HepG2 (cell line): ENCODE data around the gene CHST1. TPM values are rescaled to one million over a fixed set of nuclear protein-coding genes. Genes with fewer than 3 reads are reported as not detected.

Source experiments
- ATAC-seq: fragments of 200-7000 bp; cut with Tn5 transposase; 3 replicates; pipeline ENCODE4 v1.9.1; 2020; ENCODE audit warnings: mild to moderate bottlenecking, moderate library complexity
- BruUV-seq: library from RNA; stranded (reverse); fragments of 400-500 nt; replicated peaks from 2 replicates; lab custom pipeline; 2021; lab: Mats Ljungman, UMichigan
- CTCF ChIA-PET: fragments of 300-600 bp; formaldehyde crosslinking; extraction: SDS; loops from one replicate; lab custom pipeline; 2021; ENCODE audit warnings: low total read pairs, inconsistent platforms, low intra/inter-chr PET ratio; lab: Yijun Ruan, JAX
- POLR2A ChIA-PET: fragments of 350-600 bp; sonication (Branson Sonifier 250); formaldehyde crosslinking; loops from one replicate; lab custom pipeline; 2020; ENCODE audit warnings: antibody characterized with exemption, inconsistent platforms; lab: Yijun Ruan, JAX
- DNase-seq: peaks from one replicate; pipeline ENCODE4 v3.0.0-alpha.2; 2015; ENCODE audit warnings: low spot score
- FAIRE-seq: peaks from 3 replicates; lab custom pipeline; 2011; peaks lifted over from hg19 to GRCh38; lab: Jason Lieb, UNC
- H2AFZ ChIP-seq: one replicate; pipeline ENCODE4 v1.6.1; 2011; ENCODE audit warnings: low read length, inconsistent platforms
- H3K27ac ChIP-seq: fragments of 300-600 bp; 3 replicates; pipeline ENCODE4 v1.8.0; 2011; ENCODE audit warnings: mixed run types, mild to moderate bottlenecking, mixed read lengths, low read length, inconsistent platforms; ENCODE audit not compliant: insufficient read depth; ENCODE audit errors: extremely low read length
- H3K27me3 ChIP-seq, 2 experiments: fragments of 200-600 bp in 1 of 2; 2 replicates in 1 of 2; 3 replicates in 1 of 2; pipeline versions ENCODE4 v1.6.0 to v1.8.0; 2011; ENCODE audit warnings: low read length in 2 of 2, mild to moderate bottlenecking in 2 of 2, moderate library complexity in 2 of 2, inconsistent platforms in 1 of 2; ENCODE audit not compliant: insufficient read depth in 2 of 2, control insufficient read depth in 1 of 2
- H3K36me3 ChIP-seq, 2 experiments: fragments of 200-600 bp in 1 of 2; replicated peaks in 1 of 2; 2 replicates in 1 of 2; 3 replicates in 1 of 2; pipeline versions ENCODE4 v1.5.1 to v1.8.0; 2011; ENCODE audit warnings: low read length in 2 of 2, inconsistent platforms in 1 of 2; ENCODE audit not compliant: insufficient read depth in 2 of 2, control insufficient read depth in 1 of 2
- H3K4me1 ChIP-seq: 2 replicates; pipeline ENCODE4 v1.5.1; 2012; ENCODE audit warnings: low read length, inconsistent platforms; ENCODE audit not compliant: insufficient read depth
- H3K4me2 ChIP-seq: 2 replicates; pipeline ENCODE4 v1.6.0; 2011; ENCODE audit warnings: low read depth, low read length, inconsistent platforms
- H3K4me3 ChIP-seq, 3 experiments: fragments of 200-600 bp in 1 of 3; sonication (generic), shearing (Covaris generic) in 1 of 3; replicated peaks in 1 of 3; 2 replicates each; pipeline ENCODE4 v1.5.1; 2011 to 2016; ENCODE audit warnings: low read length in 3 of 3, inconsistent platforms in 2 of 3, low read depth in 2 of 3, mild to moderate bottlenecking in 2 of 3, control low read depth in 1 of 3, mixed read lengths in 1 of 3; ENCODE audit not compliant: insufficient read depth in 1 of 3
- H3K79me2 ChIP-seq: one replicate; pipeline ENCODE4 v1.6.1; 2011; ENCODE audit warnings: low read length, inconsistent platforms; ENCODE audit not compliant: insufficient read depth
- H3K9ac ChIP-seq: 2 replicates; pipeline ENCODE4 v1.6.0; 2011; ENCODE audit warnings: mild to moderate bottlenecking, low read depth, low read length, inconsistent platforms; ENCODE audit not compliant: insufficient read depth
- H3K9me3 ChIP-seq: 2 replicates; pipeline ENCODE4 v1.5.1; 2012; ENCODE audit warnings: mild to moderate bottlenecking, low read length
- H4K20me1 ChIP-seq: 2 replicates; pipeline ENCODE4 v1.6.0; 2011; ENCODE audit warnings: inconsistent platforms, mild to moderate bottlenecking, low read length, moderate library complexity; ENCODE audit not compliant: insufficient read depth
- ARID5B ChIP-seq: IDR thresholded peaks from 2 replicates; pipeline ENCODE4 v1.4.0; 2020; ENCODE audit warnings: mild to moderate bottlenecking, missing genetic modification reagents
- ERF ChIP-seq: IDR thresholded peaks from 2 replicates; pipeline ENCODE4 v1.6.1; 2018; ENCODE audit warnings: missing biosample characterization, missing genetic modification reagents
- KDM5A ChIP-seq: fragments of 200-600 bp; sonication (generic); IDR thresholded peaks from 2 replicates; pipeline ENCODE4 v1.7.0; 2018; ENCODE audit warnings: antibody characterized with exemption, mild to moderate bottlenecking, low read length, borderline replicate concordance
- MAFK ChIP-seq, 2 experiments: IDR thresholded peaks in 1 of 2; conservative IDR thresholded peaks in 1 of 2; 2 replicates each; pipeline ENCODE4 v1.6.1; 2011; ENCODE audit warnings: improper control_type of control experiment in 2 of 2, low read length in 2 of 2
- MED13 ChIP-seq: sonication (generic); formaldehyde crosslinking; IDR thresholded peaks from 2 replicates; pipeline ENCODE4 v1.5.0; 2020; ENCODE audit warnings: missing genetic modification reagents
- PCBP1 ChIP-seq: fragments of 200-400 bp; formaldehyde crosslinking; IDR thresholded peaks from 2 replicates; pipeline ENCODE4 v1.6.1; 2017; ENCODE audit warnings: mild to moderate bottlenecking, low read depth, low read length, borderline replicate concordance
- RARA ChIP-seq: IDR thresholded peaks from 2 replicates; pipeline ENCODE4 v1.6.1; 2016; ENCODE audit warnings: missing genetic modification reagents, missing compliant biosample characterization
- WIZ ChIP-seq: sonication (generic); formaldehyde crosslinking; IDR thresholded peaks from 2 replicates; pipeline ENCODE4 v1.5.1; 2020; ENCODE audit warnings: mild to moderate bottlenecking, missing genetic modification reagents
- ZNF672 ChIP-seq: sonication (generic); formaldehyde crosslinking; IDR thresholded peaks from 2 replicates; pipeline ENCODE4 v1.8.1; 2022; ENCODE audit warnings: missing genetic modification reagents
- WGBS: methylation state at CpG from one replicate; pipeline ENCODE4 v1.1.6; 2017; ENCODE audit warnings: low lambda C conversion rate; 5-methylcytosine and 5-hydroxymethylcytosine counted together
- in situ Hi-C: cut with HindIII; loops from 2 replicates; pipeline ENCODE4 v1.10.0; 2017; ENCODE audit warnings: low pct_unique_long_range_greater_than_20kb; ENCODE audit not compliant: extremely low pct_ligation_motif_present
- intact Hi-C: fragments of 100-400 bp; cut with micrococcal nuclease; formaldehyde crosslinking; loops from one replicate; pipeline ENCODE4 v1.10.0; 2022; ENCODE audit not compliant: unreplicated experiment
- polyA plus RNA-seq, 8 experiments: library from polyadenylated mRNA; depleted of rRNA in 3 of 8; stranded (reverse) in 7 of 8; unstranded in 1 of 8; fragments of >200 nt; fragmentation: Illumina TruSeq in 4 of 8; extraction: Trizol in 4 of 8; gene quantifications; 2 replicates each; pipeline versions ENCODE4 v1.2.1 to v1.2.3, GENCODE V29; 2011 to 2016; ENCODE audit warnings: low read depth in 4 of 8, missing spikeins in 1 of 8, mixed read lengths in 1 of 8; ENCODE audit not compliant: insufficient read depth in 1 of 8
- total RNA-seq, 5 experiments: library from RNA; depleted of rRNA; stranded (reverse); fragments of >200 nt; fragmentation: Illumina TruSeq; extraction: Trizol; gene quantifications; 2 replicates each; pipeline ENCODE4 v1.2.3, GENCODE V29; 2016; ENCODE audit warnings: low read depth in 1 of 5
- TF ChIP-seq, protein P1 (sequence below): sonication (generic); formaldehyde crosslinking; IDR thresholded peaks from 2 replicates; pipeline ENCODE4 v1.4.0; 2020; ENCODE audit warnings: missing genetic modification reagents, low read depth, mild to moderate bottlenecking, borderline replicate concordance

Gene CHST1
- total and polyA plus RNA-seq, 2 of the 13 experiments (the other 11 are each of a cell fraction or from before 2014, with no cell fraction given), result not detected

GRCh38 chr11:45683271-45684058 lies 18.0 kb upstream of the CHST1 start:
- FAIRE-seq (no peak), DNase-seq (no peak), ATAC-seq (no peak)
- no peaks in the 10 kb centered on the region for H3K36me3 ChIP-seq
- peaks cover 3 to 41% of the 10 kb centered on the region in 2 experiments; a peak in 3 of 5 replicates for H3K27me3 ChIP-seq
- no peak for TF ChIP-seq ARID5B (CRISPR knock-in tag)
- no peak for TF ChIP-seq RARA (CRISPR knock-in tag)
- TF ChIP-seq WIZ (CRISPR knock-in tag), result no peak
- no peak for TF ChIP-seq KDM5A
- TF ChIP-seq ERF, result no peak
- TF ChIP-seq MED13, result no peak
- no peak for TF ChIP-seq ZNF672 (CRISPR knock-in tag)
- TF ChIP-seq PCBP1, result no peak
- TF ChIP-seq MAFK (conservative IDR thresholded peaks at IDR 0.05 in 1 of 2, IDR thresholded peaks at IDR 0.05 in 1 of 2; ENCODE audit: low read length in 2 of 2), result no peak
- TF ChIP-seq, protein P1, sequence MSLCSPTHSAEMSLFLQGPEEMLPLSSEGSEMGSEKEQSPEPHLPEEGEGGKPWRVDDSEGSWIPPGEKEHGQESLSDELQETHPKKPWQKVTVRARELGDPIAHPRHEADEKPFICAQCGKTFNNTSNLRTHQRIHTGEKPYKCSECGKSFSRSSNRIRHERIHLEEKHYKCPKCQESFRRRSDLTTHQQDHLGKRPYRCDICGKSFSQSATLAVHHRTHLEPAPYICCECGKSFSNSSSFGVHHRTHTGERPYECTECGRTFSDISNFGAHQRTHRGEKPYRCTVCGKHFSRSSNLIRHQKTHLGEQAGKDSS, result no peak
- H4K20me1 ChIP-seq, result no peaks in the 10 kb centered on the region
- POLR2A ChIA-PET, result no interaction called here
- H2AFZ ChIP-seq, result no peak overlapping the region
- H3K4me1 ChIP-seq, result no peaks in the 10 kb centered on the region
- in situ Hi-C loops (no loop called here), intact Hi-C loops (no loop called here)
- no TSS peak for BruUV-seq
- H3K4me3 ChIP-seq, result no peak overlapping the region
- H3K9ac ChIP-seq, result no peak overlapping the region
- H3K27ac ChIP-seq, result no peak overlapping the region
- CTCF ChIA-PET, result no interaction called here
- no peaks in the 10 kb centered on the region for H3K9me3 ChIP-seq
- H3K4me2 ChIP-seq, result no peak overlapping the region
- no peaks in the 10 kb centered on the region for H3K79me2 ChIP-seq
- WGBS, result 4% methylated on average over 4 of the region's 8 CpGs
